GM19023 (cell line): ENCODE results near the gene APC2.
"Not testable (repeated sequence)": the region's sequence is repeated elsewhere in the genome, so short reads cannot be mapped to it uniquely, and the experiment has no call there.

Experiments
- ATAC-seq: cut with Tn5 transposase; IDR thresholded peaks from one replicate; pipeline ENCODE4 v1.9.1; 2021; ENCODE audit warnings: mild to moderate bottlenecking, moderate library complexity; ENCODE audit not compliant: unreplicated experiment

Gene APC2

DNA sequence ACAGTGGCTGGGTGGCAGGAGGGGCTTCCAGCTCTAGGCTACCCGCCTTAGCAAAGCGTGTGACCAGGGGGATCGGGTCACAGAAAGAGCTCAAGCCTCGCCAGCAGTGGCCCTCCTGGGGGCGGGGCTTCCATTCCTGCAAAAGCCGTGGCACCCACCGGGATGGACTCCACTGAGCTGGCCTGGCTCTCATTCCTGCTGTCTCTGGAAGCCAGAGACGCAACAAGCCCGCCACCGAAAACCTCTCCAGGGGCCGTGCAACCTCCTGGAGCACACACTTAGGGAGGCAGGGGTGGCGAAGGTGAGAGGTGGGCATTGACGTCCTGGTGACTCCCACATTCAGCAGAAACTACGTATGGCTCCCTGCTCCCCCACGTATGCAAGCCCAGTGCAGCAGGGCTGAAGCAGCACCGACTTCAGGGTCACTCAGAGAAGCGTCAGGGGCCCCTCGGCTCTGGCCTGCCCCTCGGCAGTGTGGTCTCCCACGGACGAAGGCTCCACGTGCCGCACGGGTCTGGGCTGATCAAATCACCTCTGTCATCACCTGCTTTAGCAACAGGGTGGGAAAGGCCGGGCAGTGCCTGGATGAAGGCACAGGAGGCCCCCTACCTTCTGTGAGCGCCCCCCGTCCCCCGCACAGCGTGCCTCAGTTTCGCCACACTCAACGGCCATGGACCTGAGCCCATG lies 26.0 kb downstream of the APC2 start:
- no peak for ATAC-seq

DNA sequence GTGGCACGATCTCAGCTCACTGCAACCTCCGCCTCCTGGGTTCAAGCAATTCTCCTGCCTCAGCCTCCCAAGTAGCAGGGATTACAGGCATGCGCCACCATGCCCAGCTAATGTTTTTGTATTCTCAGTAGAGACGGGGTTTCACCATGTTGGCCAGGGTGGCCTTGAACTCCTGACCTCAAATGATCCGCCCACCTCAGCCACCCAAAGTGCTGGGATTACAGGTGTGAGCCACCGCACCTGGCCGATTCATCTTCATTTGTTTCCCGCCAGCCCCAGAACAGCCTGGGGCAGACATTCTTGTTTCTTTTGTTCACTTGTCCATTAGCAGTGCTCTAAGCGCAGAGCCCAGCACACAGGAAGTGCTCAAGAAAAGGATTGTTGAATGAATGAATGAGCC lies 27.1 kb downstream of the APC2 start:
- ATAC-seq, result not testable (repeated sequence)

DNA sequence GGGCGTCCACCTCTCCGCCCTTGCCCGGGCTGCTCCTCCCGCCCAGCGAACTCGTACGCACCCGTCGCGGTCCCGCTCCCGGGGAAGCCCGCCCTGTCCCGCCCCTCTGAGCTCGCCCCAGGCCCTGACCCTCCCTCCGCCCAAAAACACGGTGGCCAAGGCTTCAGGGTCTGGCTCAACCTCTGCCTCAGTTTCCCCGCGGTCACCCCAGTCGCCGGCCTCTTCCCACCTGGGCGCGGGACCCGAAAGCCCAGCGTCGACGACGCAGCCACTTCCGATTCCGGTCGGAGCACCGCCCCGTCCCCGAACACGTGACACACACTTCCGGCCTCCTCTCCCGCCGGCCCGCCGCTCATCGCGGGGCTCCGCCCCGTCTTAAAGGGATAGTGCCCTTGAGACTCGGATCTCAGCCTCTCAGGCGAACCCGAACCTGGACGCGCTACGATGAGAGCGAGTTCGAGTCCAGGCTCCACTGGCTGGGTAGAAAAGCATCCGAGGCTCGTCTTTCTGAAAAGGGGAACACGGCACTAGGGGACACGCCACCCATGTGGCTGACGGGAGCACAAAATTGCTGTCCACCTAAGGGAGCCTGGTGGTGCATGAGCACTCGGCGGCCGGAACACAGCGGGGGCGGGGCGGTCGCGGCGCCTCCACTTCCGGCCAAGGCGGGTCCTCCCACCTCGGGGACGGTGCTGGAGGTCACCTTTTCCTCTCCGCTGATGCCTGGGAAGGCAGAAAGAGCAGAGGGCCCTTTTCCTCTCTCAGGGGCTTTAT lies 29.2 kb downstream of the APC2 start, which contains the start of gene C19orf25:
C19orf25 (minus strand) TSS at position 282 of the 774 bp plus-strand sequence. CDS start 312 bp downstream, outside the sequence.
- ATAC-seq, result peak; percentile 84

DNA sequence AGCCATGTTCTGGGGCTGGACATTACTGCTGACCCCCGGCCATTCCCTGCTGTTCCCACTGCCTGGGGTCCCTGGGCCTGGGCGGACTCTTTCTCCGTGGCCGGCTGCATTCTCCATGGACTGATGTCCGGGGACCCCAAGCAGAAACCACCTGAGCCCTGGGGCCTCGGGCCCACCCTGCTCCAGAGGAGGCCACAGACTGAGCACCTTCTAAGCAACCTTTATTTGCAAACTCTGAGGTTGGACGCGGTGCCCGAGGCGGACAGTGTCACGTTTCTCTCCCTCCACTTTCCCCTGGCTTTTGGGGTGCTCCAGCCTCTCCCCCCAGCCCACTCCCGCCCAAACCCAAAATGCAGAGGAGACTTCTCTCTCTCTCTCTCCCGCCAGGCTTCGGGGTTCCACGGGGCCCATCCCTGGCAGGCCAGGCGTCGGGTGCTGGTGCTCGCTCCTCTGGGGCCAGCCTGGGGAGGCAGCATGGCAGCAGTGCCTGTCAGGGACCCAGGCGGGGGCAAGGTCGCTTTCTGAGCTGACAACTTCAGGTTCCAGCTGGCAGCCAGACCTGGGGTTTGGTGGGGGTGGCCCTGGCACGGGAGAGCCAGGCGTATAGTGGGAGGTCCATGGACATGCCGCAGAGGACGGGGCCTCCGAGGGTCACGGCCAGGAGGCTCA lies 31.4 kb downstream of the APC2 start:
- ATAC-seq, result no peak

DNA sequence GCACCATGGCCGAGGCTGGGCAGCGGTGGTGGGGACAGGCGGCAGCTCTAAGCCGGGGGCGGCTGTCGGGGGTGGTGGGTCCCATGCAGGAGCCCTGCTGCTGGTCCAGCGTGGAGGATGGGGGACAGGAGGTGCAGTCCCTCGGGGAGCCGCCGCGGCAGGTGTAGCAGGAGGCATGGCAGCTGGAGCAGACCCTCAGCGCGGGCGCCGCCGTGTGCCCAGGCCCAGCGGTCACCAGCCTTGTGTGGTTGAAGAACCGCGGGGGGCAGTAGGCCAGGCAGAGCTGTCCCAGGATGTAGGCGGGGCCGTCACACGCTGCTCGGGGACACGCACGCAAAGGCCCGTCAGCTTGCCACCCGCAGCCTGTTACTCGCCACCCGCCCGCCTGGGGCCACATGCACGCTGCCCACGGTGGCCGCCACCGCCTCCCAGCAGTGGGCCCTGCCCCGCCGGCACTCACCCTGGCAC lies 32.0 kb downstream of the APC2 start:
- ATAC-seq, result no peak

DNA sequence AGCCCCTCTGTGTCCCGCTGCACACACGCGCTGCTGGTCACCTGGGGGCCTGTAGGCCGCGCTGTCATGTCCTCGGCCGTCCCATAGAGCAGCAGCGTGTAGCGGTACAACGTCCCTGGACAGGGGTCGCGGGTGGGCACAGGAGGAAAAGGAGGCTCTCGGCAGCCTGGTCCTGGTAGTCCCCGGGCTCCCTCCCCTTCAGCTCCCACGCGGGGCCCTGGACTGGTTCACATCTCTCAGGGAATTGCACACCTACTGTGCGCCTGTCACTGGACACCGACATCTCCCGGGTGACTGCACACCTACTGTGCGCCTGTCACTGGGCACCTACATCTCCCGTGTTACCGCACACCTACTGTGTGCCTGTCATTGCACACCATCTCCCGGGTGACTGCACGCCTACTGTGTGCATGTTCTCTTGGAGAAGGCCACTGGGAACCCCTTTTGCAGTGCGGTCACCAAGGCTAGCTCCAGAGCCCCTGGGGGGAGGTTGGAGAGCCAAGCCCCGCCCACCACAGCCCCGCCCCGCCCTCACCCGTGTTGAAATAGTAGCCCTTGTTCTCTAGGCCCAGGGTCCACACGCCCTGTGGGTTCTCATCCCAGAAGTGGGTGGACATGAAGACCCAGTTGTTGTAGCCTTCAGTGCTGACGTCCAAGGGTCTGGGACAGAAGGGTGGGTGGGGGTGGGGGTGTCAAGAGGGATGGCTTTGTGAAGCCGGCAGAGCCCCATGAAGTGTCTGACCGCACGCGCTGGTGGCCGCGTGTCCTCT lies 32.6 kb downstream of the APC2 start:
- ATAC-seq, result no peak

DNA sequence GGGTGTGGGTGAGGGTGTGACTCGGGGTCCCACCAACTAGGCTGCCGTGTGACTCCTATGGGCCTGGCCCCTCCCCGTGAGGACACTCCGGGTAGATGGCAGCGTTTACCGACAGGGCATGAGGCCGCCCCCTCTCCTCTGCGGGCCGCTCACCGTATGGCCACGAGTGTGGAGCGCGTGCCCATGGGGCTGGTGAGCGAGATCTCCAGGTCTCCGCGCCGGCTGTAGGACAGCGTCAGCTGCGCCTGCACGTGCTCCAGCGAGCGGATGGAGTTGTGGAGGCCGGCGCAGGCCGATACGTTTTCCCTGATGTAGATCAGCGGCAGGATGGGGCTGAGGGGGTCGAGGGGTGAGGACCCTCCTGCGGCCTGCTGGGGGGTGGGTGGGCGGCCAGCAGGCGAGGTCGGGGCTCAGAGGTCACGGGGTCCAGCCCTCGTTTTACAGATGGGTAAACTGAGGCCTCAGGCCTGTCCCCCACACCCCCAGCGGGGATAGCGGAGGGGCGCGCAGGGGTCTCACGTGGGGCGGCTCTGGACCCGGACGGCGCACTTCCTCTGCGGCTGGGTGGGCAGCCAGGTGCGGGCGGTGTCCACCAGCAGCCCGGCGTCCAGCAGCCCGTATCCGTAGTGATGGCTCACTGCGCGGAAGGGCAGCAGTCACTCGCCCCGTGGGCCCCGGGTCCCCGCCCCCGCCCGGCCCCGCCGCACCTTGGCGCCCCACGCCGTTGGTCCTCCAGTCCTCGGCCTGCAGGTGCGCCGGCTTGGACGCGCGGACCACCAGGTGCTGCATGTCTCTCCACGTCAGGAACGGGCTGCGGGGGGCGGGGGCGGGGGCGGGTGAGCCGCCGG lies 33.4 kb downstream of the APC2 start:
- no peak for ATAC-seq

DNA sequence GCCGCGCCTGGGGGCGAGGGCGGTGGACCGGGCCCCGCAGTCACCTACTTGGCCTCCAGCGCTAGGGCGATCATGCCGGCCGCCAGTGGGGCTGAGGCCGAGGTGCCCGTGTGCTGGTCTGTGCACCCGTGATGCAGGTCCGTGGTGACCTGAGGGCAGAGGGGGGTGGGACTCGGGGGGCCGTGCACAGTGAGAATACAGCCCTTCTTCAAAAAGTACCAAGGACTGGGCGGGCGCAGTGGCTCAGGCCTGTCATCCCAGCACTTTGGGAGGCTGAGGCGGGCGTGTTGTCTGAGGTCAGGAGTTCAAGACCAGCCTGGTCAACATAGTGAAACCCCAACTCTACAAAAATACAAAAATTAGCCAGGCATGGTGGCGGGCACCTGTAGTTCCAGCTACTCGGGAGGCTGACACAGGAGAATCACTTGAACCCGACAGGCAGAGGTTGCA lies 34.1 kb downstream of the APC2 start:
- ATAC-seq, result no peak

DNA sequence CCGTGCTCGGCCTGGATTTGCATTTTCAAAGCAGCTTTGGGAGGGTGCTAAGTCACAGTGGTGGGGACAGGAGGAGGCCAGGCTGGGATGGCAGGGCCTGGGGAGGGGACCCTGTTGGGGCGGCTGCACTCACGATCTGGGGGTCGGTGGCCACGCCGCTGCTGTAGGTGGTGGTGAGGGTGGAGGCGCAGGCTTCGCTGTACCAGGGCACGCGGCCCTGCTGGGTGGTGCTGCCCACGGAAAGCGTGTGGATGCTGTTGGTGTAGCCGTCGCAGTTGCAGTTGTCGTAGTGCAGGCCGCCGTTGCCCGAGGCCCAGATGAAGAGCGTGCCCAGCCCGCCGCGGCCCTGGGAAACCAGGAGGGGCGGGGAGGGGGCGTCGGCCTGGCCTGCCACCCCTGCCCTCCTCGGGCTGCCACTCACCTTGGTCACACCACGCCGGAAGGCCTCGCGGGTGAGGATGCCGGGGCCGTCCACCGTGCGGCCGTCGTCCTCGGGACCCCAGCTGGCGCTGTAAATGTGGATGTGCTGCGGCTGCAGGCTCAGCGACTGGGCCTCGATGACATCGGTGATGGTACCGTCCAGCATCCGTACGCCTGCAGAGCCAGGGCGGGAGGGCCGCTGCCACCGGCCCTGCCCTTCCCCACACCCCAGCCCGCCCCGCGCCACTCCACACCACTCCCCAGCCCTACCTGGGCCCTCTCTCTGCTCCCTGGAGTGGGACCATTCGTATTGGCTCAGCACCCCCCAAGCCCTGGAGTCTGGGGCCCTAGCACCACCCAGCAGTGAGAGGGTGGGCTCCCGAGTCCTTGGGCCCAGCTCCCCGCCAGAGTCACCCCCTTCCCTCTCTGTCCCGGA lies 37.0 kb downstream of the APC2 start:
- no peak for ATAC-seq

DNA sequence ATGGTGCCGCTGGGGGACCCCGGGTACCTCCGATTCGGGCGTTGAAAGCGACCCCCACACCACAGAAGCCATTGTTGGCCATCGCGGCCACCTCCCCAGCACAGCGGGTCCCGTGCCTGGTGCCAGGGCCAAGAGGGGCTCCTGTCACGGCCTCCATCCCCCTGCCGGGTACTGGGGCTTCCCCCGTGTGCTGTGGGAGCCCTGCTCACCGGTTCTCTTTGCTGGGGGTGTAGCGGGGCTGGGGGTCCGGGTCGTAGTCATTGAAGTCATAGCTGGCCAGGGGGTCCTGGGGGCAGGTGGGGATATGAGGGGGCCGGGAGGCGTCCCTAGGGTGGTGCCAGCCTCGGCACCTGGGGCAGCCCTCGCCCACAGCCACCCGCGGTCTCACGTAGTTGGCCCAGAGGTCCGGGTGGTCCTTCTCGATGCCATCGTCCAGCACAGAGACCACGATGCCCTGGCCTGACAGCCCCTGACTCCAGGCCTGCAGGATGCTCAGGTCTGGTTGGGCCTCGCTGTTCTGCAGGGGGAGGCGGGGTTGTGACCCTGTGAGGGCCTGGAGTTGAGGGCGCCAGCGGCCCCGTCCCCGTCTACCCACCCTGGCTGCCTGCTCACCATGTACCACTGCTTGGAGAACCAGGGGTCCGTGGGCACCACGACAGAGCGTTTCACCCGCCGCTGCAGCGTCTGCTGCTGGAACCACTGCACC lies 37.8 kb downstream of the APC2 start:
- ATAC-seq, result no peak

DNA sequence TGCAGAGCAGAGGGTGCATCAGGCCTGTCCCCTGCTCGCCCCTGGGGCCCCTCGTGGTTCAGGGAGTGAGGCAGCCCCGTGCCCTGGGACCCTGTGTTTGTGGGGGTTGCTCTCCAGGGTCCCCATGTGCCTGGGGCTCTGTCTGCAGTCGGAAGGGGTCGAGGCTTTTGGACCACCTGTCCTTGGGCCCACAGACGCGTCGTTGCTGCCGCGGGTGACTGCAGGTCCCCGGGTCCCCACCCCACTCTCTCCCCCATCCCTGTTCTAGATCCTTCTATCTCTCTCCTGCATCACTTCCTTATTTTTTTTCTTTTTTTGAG lies 38.3 kb downstream of the APC2 start:
- no peak for ATAC-seq

DNA sequence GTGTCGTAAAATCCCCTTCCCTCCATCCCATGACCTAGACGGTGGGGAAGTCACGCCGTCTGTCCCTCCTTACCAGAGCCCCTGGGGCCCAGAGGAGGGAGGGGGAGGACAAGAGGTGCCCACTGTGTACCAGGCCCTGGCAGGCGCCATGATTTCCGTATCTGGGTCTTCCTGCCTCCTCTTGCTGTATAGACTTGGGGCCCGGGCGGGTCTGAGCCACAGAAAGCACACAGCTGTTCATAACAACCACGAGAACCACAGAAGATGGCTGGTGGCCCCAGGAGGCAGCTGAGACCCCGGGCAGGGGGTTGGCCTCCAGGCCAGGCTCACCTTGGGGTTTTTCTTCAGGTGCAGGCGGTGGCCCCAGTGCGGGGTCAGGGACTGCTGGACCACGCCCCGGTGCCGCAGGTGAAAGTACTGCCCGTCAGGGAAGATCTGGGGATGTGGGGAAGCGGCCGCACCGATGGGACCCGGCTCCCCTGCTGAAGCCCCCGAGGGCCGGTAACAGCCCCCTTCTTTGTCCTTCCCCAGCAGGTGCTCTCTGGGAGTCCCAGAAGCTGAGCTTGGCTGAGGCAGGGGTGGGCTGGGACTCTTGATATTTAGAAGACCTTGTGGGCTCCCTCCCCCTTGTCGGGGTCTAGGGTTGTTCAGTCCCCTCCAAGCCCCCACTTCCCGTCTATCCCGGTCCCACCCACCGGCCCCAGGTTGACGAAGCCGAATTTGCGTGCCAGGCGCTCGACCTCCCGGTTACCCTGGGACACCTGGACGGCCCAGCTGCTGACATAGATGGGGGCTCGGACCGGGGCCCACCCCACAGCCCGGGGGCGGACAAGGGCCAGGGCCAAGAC lies 39.8 kb downstream of the APC2 start:
- ATAC-seq, result no peak

DNA sequence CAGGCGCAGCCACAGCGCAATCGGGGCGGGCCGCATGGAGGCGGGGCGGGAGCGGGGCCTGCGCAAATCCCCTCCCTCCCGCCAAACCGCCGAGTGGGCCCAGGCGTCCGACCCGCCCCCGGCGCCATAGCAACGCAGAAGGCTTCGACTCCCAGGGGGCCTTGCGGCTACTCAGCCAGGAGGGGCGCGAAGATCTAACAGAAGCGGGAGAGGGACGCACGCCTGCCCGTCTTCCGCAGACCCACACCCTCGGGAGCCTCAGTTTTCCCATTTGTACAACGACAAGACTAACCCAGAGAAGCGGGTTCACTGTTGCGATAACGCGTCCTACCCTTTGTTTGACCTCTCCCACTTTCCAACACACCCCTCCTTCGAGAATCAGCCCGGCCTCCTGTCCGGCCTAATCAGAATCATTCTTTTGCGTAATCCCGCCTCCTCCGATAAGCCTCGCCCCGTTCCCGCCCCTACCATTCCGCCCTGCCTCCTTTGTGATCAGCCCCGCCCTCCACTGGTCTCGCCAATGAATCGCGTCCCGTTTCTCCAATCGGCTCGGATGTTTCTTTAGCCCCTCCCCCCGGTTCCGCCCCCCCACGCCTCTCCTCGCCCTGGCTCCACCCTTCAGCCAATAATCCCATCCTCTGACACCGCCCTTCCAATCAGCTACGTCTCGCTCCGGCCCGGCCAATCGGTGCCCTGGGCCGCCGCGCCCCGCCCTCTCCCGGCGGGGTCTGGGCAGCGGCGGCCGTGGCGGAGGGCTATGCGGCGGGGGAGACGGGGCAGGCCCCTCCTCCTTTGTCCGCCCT lies 40.6 kb downstream of the APC2 start, which contains the start of gene PCSK4:
PCSK4 (minus strand) TSS at position 40 of the 803 bp plus-strand sequence; CDS start at position 36, 4 bp downstream.
- ATAC-seq, result peak; percentile 78

DNA sequence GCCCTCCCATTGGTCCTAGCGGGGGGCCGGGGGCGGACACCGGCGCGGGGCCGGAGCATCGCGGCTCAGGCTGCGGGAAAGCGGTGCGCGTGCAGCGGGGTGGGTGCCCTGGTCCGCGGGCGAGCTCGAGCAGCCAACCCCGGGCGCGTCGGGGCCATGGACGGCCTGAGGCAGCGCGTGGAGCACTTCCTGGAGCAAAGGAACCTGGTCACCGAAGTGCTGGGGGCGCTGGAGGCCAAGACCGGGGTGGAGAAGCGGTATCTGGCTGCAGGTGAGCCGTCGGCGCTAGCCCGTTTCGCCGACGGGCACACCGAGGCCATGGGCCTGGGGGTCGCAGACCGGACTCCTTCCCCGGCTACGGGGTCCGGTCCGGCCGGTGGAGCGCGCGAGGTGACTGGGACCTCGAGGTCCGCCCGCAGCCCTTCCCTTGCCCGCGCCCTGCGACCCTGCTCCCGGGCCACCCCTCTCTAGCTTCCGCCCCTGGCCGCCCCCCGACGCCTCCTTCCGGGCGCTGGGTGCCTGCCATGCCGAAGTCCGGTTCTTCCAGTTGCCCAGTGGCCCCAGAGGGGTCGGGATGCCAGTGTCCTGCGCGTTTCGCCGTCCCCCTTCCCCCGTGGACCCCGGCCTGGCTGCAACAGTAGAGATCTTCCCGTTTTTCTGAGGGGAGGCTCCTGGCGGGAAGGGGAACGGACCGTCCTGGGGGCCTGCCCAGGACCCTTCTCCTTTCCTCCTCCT lies 41.4 kb downstream of the APC2 start, which contains the start of gene REEP6:
REEP6 (plus strand) TSS at position 68 of the 735 bp plus-strand sequence; CDS start at position 157, 89 bp downstream.
- no peak for ATAC-seq

DNA sequence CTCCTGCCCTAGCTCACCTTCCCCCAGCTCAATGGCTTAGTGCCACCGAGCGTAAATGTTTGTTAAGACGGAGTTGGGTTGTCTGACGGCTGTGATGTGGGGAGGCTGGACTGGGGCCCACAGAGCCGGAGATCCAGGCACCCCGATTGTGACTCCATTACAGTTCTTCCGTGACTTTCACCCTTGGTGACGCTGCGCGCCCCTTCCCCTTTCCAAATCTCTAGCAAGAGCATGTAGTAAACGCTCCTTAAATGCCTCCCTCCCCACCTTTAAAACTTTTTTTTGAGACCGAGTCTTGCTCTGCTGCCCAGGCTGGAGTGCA lies 41.9 kb downstream of the APC2 start:
- no peak for ATAC-seq

DNA sequence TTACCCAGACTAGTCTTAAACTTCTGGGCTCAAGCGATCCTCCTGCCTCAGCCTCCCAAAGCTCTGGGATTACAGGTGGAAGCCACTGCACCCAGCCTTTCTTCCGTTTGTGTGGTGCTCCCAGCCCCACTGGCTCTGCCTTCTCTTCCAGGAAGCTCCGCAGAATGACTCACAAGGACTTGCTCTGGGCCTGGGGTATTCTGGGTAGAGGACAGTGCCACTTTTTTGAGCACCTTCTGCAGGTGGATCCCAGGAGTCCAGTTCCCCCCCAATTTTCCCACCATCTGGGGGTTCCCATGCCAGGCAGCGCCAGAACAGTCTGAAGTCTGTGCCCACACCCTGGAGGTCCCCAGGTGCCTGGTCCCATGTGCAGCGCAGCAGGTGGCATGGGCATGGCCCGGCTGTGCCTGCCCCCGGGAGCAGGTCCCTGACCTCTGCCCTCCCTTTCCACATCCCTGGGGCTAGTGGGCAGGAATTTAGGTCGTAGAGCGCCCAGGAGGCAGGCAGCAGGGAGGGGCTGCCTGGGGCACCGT lies 42.6 kb downstream of the APC2 start:
- no peak for ATAC-seq
